ENCODE data around the gene GALK1. TPM values are rescaled to one million over a fixed set of nuclear protein-coding genes. Genes with fewer than 3 reads are reported as not detected.
A peak's percentile ranks its signal among the peaks of the same experiment; 100 is the strongest.

GALK1 gene
- total and polyA plus RNA-seq, 2 of the 13 experiments (the other 11 are each of a cell fraction or from before 2014, with no cell fraction given): 59.9 to 93.6 TPM

DNA sequence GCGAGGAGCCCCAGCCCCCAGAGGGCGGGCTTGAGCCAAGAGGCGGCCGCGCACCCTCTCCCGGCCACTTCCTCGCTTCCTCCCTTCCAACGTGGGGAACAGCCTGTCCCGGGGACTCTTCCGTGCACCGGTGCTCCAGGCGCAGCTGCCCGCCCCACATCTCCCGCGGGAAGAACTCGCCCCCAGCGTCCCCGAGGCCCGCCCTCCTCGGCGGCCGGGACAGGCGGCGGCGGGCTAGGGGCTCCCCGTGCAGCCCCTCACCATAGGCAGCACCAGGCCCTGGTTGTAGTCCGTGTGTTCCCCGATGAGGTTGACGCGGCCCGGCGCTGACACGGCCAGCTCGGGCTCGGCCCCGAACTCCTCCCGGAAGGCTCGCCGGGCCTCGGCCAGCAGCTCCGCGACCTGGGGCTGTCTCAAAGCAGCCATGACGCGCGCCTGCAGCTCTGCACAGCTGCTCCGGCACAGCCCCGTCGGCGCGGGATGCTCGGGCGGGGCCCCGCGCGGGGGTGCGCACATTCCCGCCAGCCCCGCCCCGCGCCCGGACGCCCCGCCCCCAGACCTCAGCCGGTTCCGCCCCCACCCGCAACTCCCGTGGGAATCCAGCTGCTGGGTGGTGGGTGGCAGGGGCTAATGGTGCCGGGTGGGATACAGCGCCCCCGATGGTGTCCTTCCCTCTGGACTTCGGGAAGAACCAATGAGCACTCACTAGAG lies at the start of gene GALK1 (continued):
- TF ChIP-seq ZNF256 (CRISPR knock-in tag; conservative IDR thresholded peaks at IDR 0.05) (0 out of 2 replicates have a peak, but pooled peaks have one; percentile 44), PREB (CRISPR knock-in tag; IDR thresholded peaks at IDR 0.05) (peak; percentile 75; the same call in 1 of the 2 replicates), ZNF557 (CRISPR knock-in tag; IDR thresholded peaks at IDR 0.05) (0 out of 2 replicates have a peak, but pooled peaks have one; percentile 22), ZNF138 (CRISPR knock-in tag; IDR thresholded peaks at IDR 0.05; ENCODE audit: low read depth) (no peak), ZNF513 (CRISPR knock-in tag; conservative IDR thresholded peaks at IDR 0.05) (0 out of 2 replicates have a peak, but pooled peaks have one; percentile 69), GPN1 (CRISPR knock-in tag; IDR thresholded peaks at IDR 0.05; ENCODE audit: borderline replicate concordance) (peak; percentile 63; the same call in 1 of the 2 replicates), CBFB (CRISPR knock-in tag; IDR thresholded peaks at IDR 0.05) (no peak), MXI1 (IDR thresholded peaks at IDR 0.05; ENCODE audit: borderline replicate concordance, low read depth, low read length) (no peak; the same call in 2 of the 3 replicates), TCF12 (IDR thresholded peaks at IDR 0.05) (no peak), TCF12 (CRISPR knock-in tag; IDR thresholded peaks at IDR 0.05) (peak; percentile 40; the same call in 1 of the 2 replicates), CEBPG (CRISPR knock-in tag; IDR thresholded peaks at IDR 0.05) (no peak), BHLHE40 (IDR thresholded peaks at IDR 0.05; ENCODE audit: low read length) (no peak), TEAD3 (CRISPR knock-in tag; optimal IDR thresholded peaks at IDR 0.05; ENCODE audit: borderline replicate concordance) (peak; percentile 40)
- TF ChIP-seq, protein P1, sequence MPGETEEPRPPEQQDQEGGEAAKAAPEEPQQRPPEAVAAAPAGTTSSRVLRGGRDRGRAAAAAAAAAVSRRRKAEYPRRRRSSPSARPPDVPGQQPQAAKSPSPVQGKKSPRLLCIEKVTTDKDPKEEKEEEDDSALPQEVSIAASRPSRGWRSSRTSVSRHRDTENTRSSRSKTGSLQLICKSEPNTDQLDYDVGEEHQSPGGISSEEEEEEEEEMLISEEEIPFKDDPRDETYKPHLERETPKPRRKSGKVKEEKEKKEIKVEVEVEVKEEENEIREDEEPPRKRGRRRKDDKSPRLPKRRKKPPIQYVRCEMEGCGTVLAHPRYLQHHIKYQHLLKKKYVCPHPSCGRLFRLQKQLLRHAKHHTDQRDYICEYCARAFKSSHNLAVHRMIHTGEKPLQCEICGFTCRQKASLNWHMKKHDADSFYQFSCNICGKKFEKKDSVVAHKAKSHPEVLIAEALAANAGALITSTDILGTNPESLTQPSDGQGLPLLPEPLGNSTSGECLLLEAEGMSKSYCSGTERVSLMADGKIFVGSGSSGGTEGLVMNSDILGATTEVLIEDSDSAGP (CRISPR knock-in tag; IDR thresholded peaks at IDR 0.05; ENCODE audit: borderline replicate concordance): peak; percentile 89; the same call in 1 of the 2 replicates
- TF ChIP-seq, protein P2, sequence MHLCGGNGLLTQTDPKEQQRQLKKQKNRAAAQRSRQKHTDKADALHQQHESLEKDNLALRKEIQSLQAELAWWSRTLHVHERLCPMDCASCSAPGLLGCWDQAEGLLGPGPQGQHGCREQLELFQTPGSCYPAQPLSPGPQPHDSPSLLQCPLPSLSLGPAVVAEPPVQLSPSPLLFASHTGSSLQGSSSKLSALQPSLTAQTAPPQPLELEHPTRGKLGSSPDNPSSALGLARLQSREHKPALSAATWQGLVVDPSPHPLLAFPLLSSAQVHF (CRISPR knock-in tag; IDR thresholded peaks at IDR 0.05): no peak
- TF ChIP-seq, protein P3, sequence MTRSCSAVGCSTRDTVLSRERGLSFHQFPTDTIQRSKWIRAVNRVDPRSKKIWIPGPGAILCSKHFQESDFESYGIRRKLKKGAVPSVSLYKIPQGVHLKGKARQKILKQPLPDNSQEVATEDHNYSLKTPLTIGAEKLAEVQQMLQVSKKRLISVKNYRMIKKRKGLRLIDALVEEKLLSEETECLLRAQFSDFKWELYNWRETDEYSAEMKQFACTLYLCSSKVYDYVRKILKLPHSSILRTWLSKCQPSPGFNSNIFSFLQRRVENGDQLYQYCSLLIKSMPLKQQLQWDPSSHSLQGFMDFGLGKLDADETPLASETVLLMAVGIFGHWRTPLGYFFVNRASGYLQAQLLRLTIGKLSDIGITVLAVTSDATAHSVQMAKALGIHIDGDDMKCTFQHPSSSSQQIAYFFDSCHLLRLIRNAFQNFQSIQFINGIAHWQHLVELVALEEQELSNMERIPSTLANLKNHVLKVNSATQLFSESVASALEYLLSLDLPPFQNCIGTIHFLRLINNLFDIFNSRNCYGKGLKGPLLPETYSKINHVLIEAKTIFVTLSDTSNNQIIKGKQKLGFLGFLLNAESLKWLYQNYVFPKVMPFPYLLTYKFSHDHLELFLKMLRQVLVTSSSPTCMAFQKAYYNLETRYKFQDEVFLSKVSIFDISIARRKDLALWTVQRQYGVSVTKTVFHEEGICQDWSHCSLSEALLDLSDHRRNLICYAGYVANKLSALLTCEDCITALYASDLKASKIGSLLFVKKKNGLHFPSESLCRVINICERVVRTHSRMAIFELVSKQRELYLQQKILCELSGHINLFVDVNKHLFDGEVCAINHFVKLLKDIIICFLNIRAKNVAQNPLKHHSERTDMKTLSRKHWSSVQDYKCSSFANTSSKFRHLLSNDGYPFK (CRISPR knock-in tag; IDR thresholded peaks at IDR 0.05; ENCODE audit: borderline replicate concordance): peak; percentile 43; the same call in 1 of the 2 replicates
- TF ChIP-seq, protein P4, sequence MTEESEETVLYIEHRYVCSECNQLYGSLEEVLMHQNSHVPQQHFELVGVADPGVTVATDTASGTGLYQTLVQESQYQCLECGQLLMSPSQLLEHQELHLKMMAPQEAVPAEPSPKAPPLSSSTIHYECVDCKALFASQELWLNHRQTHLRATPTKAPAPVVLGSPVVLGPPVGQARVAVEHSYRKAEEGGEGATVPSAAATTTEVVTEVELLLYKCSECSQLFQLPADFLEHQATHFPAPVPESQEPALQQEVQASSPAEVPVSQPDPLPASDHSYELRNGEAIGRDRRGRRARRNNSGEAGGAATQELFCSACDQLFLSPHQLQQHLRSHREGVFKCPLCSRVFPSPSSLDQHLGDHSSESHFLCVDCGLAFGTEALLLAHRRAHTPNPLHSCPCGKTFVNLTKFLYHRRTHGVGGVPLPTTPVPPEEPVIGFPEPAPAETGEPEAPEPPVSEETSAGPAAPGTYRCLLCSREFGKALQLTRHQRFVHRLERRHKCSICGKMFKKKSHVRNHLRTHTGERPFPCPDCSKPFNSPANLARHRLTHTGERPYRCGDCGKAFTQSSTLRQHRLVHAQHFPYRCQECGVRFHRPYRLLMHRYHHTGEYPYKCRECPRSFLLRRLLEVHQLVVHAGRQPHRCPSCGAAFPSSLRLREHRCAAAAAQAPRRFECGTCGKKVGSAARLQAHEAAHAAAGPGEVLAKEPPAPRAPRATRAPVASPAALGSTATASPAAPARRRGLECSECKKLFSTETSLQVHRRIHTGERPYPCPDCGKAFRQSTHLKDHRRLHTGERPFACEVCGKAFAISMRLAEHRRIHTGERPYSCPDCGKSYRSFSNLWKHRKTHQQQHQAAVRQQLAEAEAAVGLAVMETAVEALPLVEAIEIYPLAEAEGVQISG (CRISPR knock-in tag; IDR thresholded peaks at IDR 0.05): peak; percentile 20

Measured in HepG2 (cell line).